IPS-NIHi7 (cell line): Measurements from ENCODE around the gene MRPL21.

Experiments
- DNase-seq: peaks from one replicate; pipeline ENCODE4 v3.0.0; 2012; ENCODE audit warnings: mixed read lengths; ENCODE audit errors: extremely low spot score

MRPL21 gene

GRCh38 chr11:68841718-68842426 is 61.8 kb downstream of the MRPL21 start, which contains the start of gene CPT1A:
Gene CPT1A (minus strand): TSS chr11:68841916. CDS start chr11:68815474, 26,442 bp downstream.
- DNase-seq: peak; percentile 86
